ENCODE data around the gene NDUFAF7. TPM values are rescaled to one million over a fixed set of nuclear protein-coding genes. Genes with fewer than 3 reads are reported as not detected.
"Not testable (repeated sequence)": the region's sequence is repeated elsewhere in the genome, so short reads cannot be mapped to it uniquely, and the experiment has no call there.

The NDUFAF7 gene
- total RNA-seq, 1 donor from 2014 or later, result 23.1 TPM

GRCh38 chr2:37201766-37202165 lies 29.7 kb upstream of the NDUFAF7 start:
- no peak overlapping the region for H3K9ac ChIP-seq (ENCODE audit: low read length)
- DNase-seq (ENCODE audit: low read depth) (peak; percentile 65), FAIRE-seq (no peak)
- Mint-ChIP-seq H3K9me3 (ENCODE audit: unreplicated experiment) (peaks cover 3% of the 10 kb centered on the region), H3K27ac (ENCODE audit: unreplicated experiment) (peak overlapping the region; percentile 72), H3K4me1 (ENCODE audit: low read depth, unreplicated experiment) (peaks cover 22% of the 10 kb centered on the region), H3K27me3 (ENCODE audit: low read depth, unreplicated experiment) (no peaks in the 10 kb centered on the region), H3K4me3 (ENCODE audit: unreplicated experiment) (no peak overlapping the region), H3K36me3 (ENCODE audit: low read depth, unreplicated experiment) (peaks cover 37% of the 10 kb centered on the region)
- peaks cover 36% of the 10 kb centered on the region for H3K36me3 ChIP-seq (ENCODE audit: insufficient read depth, low read length)
- H3K79me2 ChIP-seq (ENCODE audit: insufficient read depth, low read length), result peaks cover 78% of the 10 kb centered on the region
- no peak overlapping the region for H2AFZ ChIP-seq (ENCODE audit: low read depth, low read length)
- peaks cover 20% of the 10 kb centered on the region for H4K20me1 ChIP-seq (ENCODE audit: insufficient read depth, low read length)
- no peaks in the 10 kb centered on the region for H3K27me3 ChIP-seq (ENCODE audit: insufficient read depth, low read length)
- no peak overlapping the region for H3K4me3 ChIP-seq (ENCODE audit: insufficient read depth, low read depth, low read length)
- TF ChIP-seq, protein P1, sequence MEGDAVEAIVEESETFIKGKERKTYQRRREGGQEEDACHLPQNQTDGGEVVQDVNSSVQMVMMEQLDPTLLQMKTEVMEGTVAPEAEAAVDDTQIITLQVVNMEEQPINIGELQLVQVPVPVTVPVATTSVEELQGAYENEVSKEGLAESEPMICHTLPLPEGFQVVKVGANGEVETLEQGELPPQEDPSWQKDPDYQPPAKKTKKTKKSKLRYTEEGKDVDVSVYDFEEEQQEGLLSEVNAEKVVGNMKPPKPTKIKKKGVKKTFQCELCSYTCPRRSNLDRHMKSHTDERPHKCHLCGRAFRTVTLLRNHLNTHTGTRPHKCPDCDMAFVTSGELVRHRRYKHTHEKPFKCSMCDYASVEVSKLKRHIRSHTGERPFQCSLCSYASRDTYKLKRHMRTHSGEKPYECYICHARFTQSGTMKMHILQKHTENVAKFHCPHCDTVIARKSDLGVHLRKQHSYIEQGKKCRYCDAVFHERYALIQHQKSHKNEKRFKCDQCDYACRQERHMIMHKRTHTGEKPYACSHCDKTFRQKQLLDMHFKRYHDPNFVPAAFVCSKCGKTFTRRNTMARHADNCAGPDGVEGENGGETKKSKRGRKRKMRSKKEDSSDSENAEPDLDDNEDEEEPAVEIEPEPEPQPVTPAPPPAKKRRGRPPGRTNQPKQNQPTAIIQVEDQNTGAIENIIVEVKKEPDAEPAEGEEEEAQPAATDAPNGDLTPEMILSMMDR (IDR thresholded peaks at IDR 0.05; ENCODE audit: insufficient read depth, low read depth, low read length), result no peak
- no peak for TF ChIP-seq EZH2 (IDR thresholded peaks at IDR 0.05; ENCODE audit: insufficient read depth, low read length)
- H3K4me1 ChIP-seq (ENCODE audit: insufficient read depth, low read length), result peaks cover 6% of the 10 kb centered on the region
- H3K4me2 ChIP-seq (ENCODE audit: low read length), result no peak overlapping the region
- no peaks in the 10 kb centered on the region for H3K9me3 ChIP-seq (ENCODE audit: insufficient read depth, low read depth, low read length)
- no peak overlapping the region for H3K27ac ChIP-seq (ENCODE audit: low read depth, low read length)

GRCh38 chr2:37203708-37204107 lies 27.8 kb upstream of the NDUFAF7 start:
- peaks cover 76% of the 10 kb centered on the region for H3K79me2 ChIP-seq (ENCODE audit: insufficient read depth, low read length)

DNA sequence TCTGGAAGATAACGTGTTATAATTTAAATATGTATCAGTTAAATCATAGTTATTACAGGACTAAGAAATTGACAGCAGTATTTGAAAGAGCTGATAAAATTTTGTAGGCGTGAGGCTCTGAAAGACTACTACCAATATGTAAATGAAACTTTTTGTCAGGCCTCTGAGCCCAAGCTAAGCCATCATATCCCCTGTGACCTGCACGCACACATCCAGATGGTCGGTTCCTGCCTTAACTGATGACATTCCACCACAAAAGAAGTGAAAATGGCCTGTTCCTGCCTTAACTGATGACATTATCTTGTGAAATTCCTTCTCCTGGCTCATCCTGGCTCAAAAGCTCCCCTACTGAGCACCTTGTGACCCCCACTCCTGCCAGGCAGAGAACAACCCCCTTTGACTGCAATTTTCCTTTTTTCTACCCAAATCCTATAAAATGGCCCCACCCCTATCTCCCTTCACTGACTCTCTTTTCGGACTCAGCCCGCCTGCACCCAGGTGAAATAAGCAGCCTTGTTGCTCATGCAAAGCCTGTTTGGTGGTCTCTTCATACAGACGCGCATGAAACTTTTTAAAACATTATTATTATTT lies 26.3 kb upstream of the NDUFAF7 start:
- not testable (repeated sequence) for H3K4me3 ChIP-seq (ENCODE audit: insufficient read depth, low read depth, low read length); H3K4me2 ChIP-seq (ENCODE audit: low read length); H3K27me3 ChIP-seq (ENCODE audit: insufficient read depth, low read length); H3K9me3 ChIP-seq (ENCODE audit: insufficient read depth, low read depth, low read length); H3K27me3 Mint-ChIP-seq (ENCODE audit: low read depth, unreplicated experiment); H2AFZ ChIP-seq (ENCODE audit: low read depth, low read length); H3K4me1 ChIP-seq (ENCODE audit: insufficient read depth, low read length); H3K9ac ChIP-seq (ENCODE audit: low read length); DNase-seq (ENCODE audit: low read depth); FAIRE-seq; H3K27ac ChIP-seq (ENCODE audit: low read depth, low read length); H3K9me3 Mint-ChIP-seq (ENCODE audit: unreplicated experiment)
- H3K4me3 Mint-ChIP-seq (ENCODE audit: unreplicated experiment), result peak overlapping the region; percentile 67
- Histone ChIP-seq H4K20me1 (ENCODE audit: insufficient read depth, low read length) (peaks cover 20% of the 10 kb centered on the region), H3K79me2 (ENCODE audit: insufficient read depth, low read length) (peaks cover 73% of the 10 kb centered on the region), H3K36me3 (ENCODE audit: insufficient read depth, low read length) (peaks cover 52% of the 10 kb centered on the region)
- H3K36me3 Mint-ChIP-seq (ENCODE audit: low read depth, unreplicated experiment), result peaks cover 56% of the 10 kb centered on the region
- peaks cover 20% of the 10 kb centered on the region for H3K4me1 Mint-ChIP-seq (ENCODE audit: low read depth, unreplicated experiment)
- H3K27ac Mint-ChIP-seq (ENCODE audit: unreplicated experiment), result peak overlapping the region; percentile 60

More at GRCh38 chr2:37203708-37204107, 27.8 kb upstream of the NDUFAF7 start:
- Histone ChIP-seq H3K4me2 (ENCODE audit: low read length) (no peak overlapping the region), H3K4me1 (ENCODE audit: insufficient read depth, low read length) (no peaks in the 10 kb centered on the region), H2AFZ (ENCODE audit: low read depth, low read length) (no peak overlapping the region), H3K9ac (ENCODE audit: low read length) (no peak overlapping the region), H4K20me1 (ENCODE audit: insufficient read depth, low read length) (peaks cover 25% of the 10 kb centered on the region), H3K36me3 (ENCODE audit: insufficient read depth, low read length) (peaks cover 39% of the 10 kb centered on the region), H3K4me3 (ENCODE audit: insufficient read depth, low read depth, low read length) (no peak overlapping the region), H3K27me3 (ENCODE audit: insufficient read depth, low read length) (no peaks in the 10 kb centered on the region), H3K9me3 (ENCODE audit: insufficient read depth, low read depth, low read length) (no peaks in the 10 kb centered on the region), H3K27ac (ENCODE audit: low read depth, low read length) (no peak overlapping the region)
- no peak for DNase-seq (ENCODE audit: low read depth)
- Mint-ChIP-seq H3K4me3 (ENCODE audit: unreplicated experiment) (no peak overlapping the region), H3K9me3 (ENCODE audit: unreplicated experiment) (peaks cover 6% of the 10 kb centered on the region), H3K4me1 (ENCODE audit: low read depth, unreplicated experiment) (peaks cover 20% of the 10 kb centered on the region), H3K36me3 (ENCODE audit: low read depth, unreplicated experiment) (peaks cover 52% of the 10 kb centered on the region), H3K27ac (ENCODE audit: unreplicated experiment) (no peak overlapping the region), H3K27me3 (ENCODE audit: low read depth, unreplicated experiment) (no peaks in the 10 kb centered on the region)
- TF ChIP-seq, protein P1 (IDR thresholded peaks at IDR 0.05; ENCODE audit: insufficient read depth, low read depth, low read length), result no peak
- no peak for TF ChIP-seq EZH2 (IDR thresholded peaks at IDR 0.05; ENCODE audit: insufficient read depth, low read length)
- no peak for FAIRE-seq

Data from astrocyte (in vitro differentiated cells and primary cell).